ENCODE results near the gene KCNT1.

- TF ChIP-seq, protein P1, sequence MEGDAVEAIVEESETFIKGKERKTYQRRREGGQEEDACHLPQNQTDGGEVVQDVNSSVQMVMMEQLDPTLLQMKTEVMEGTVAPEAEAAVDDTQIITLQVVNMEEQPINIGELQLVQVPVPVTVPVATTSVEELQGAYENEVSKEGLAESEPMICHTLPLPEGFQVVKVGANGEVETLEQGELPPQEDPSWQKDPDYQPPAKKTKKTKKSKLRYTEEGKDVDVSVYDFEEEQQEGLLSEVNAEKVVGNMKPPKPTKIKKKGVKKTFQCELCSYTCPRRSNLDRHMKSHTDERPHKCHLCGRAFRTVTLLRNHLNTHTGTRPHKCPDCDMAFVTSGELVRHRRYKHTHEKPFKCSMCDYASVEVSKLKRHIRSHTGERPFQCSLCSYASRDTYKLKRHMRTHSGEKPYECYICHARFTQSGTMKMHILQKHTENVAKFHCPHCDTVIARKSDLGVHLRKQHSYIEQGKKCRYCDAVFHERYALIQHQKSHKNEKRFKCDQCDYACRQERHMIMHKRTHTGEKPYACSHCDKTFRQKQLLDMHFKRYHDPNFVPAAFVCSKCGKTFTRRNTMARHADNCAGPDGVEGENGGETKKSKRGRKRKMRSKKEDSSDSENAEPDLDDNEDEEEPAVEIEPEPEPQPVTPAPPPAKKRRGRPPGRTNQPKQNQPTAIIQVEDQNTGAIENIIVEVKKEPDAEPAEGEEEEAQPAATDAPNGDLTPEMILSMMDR (IDR thresholded peaks at IDR 0.05) = no peak
- TF ChIP-seq POLR2A (IDR thresholded peaks at IDR 0.05) = no peak
These were observed 73.9 kb downstream of the KCNT1 start for GRCh38 chr9:135775911-135776310.
